WTC11 (cell line): Measurements from ENCODE around the gene PPP1R10. TPM values are rescaled to one million over a fixed set of nuclear protein-coding genes. Genes with fewer than 3 reads are reported as not detected.

ENCODE experiments used
- ATAC-seq: fragments of 200-7000 bp; cut with Tn5 transposase; 2 replicates; pipeline ENCODE4 v1.10.0; 2021; ENCODE audit warnings: mild to moderate bottlenecking, moderate library complexity
- CTCF ChIA-PET: fragments of 300-600 bp; sonication (Branson Sonifier 250); formaldehyde crosslinking; loops from one replicate; lab custom pipeline; 2021; ENCODE audit warnings: antibody characterized with exemption; lab: Charles Lee
- POLR2A ChIA-PET: fragments of 350-600 bp; sonication (Branson Sonifier 250); formaldehyde crosslinking; loops from one replicate; lab custom pipeline; 2021; ENCODE audit warnings: antibody characterized with exemption; lab: Charles Lee
- DNase-seq: peaks from one replicate; pipeline ENCODE4 v3.0.0; 2021; ENCODE audit warnings: low spot score
- H3K27ac Mint-ChIP-seq: 2 replicates; pipeline ENCODE4 v1.8.0; 2021; ENCODE audit warnings: mixed read lengths
- H3K27me3 Mint-ChIP-seq: 2 replicates; pipeline ENCODE4 v1.8.0; 2021; ENCODE audit warnings: low read depth, mild to moderate bottlenecking, moderate library complexity, mixed read lengths
- H3K36me3 Mint-ChIP-seq: 2 replicates; pipeline ENCODE4 v1.8.0; 2021; ENCODE audit warnings: mixed read lengths
- H3K4me1 Mint-ChIP-seq: 2 replicates; pipeline ENCODE4 v1.8.0; 2022; ENCODE audit warnings: mixed read lengths
- H3K4me3 Mint-ChIP-seq: 2 replicates; pipeline ENCODE4 v1.8.0; 2021; ENCODE audit warnings: mild to moderate bottlenecking, moderate library complexity, mixed read lengths
- H3K9me3 Mint-ChIP-seq: 2 replicates; pipeline ENCODE4 v1.8.0; 2021; ENCODE audit warnings: mixed read lengths
- AR ChIP-seq: fragments of 250-450 bp; sonication (Bioruptor Pico); IDR thresholded peaks from 2 replicates; pipeline ENCODE4 v1.9.0; 2021; ENCODE audit warnings: mild to moderate bottlenecking
- CBFB ChIP-seq: sonication (generic); formaldehyde crosslinking; IDR thresholded peaks from 2 replicates; pipeline ENCODE4 v1.8.1; 2022; ENCODE audit warnings: mild to moderate bottlenecking, low read depth, missing genetic modification reagents
- CREM ChIP-seq: sonication (generic); formaldehyde crosslinking; IDR thresholded peaks from 2 replicates; pipeline ENCODE4 v1.8.1; 2022; ENCODE audit warnings: mild to moderate bottlenecking, missing genetic modification reagents, moderate library complexity
- EMX1 ChIP-seq: fragments of 250-450 bp; sonication (Bioruptor Pico); IDR thresholded peaks from 2 replicates; pipeline ENCODE4 v1.8.0; 2021; ENCODE audit warnings: mild to moderate bottlenecking
- ERG ChIP-seq: fragments of 250-450 bp; sonication (Bioruptor Pico); IDR thresholded peaks from 2 replicates; pipeline ENCODE4 v1.8.0; 2021; ENCODE audit warnings: mild to moderate bottlenecking
- ESRRA ChIP-seq: sonication (generic); formaldehyde crosslinking; IDR thresholded peaks from 2 replicates; pipeline ENCODE4 v1.8.1; 2022; ENCODE audit warnings: mild to moderate bottlenecking, missing genetic modification reagents, borderline replicate concordance
- NFATC4 ChIP-seq: fragments of 250-450 bp; sonication (Bioruptor Pico); IDR thresholded peaks from 2 replicates; pipeline ENCODE4 v1.9.0; 2021; ENCODE audit warnings: mild to moderate bottlenecking
- ZNF121 ChIP-seq: sonication (generic); formaldehyde crosslinking; IDR thresholded peaks from 2 replicates; pipeline ENCODE4 v1.8.0; 2023; ENCODE audit warnings: missing genetic modification reagents
- ZNF263 ChIP-seq: sonication (generic); formaldehyde crosslinking; IDR thresholded peaks from 2 replicates; pipeline ENCODE4 v1.8.1; 2022; ENCODE audit warnings: low read depth, mild to moderate bottlenecking, moderate library complexity, missing genetic modification reagents
- total RNA-seq: library from RNA; stranded (reverse); gene quantifications from 3 replicates; pipeline ENCODE4 v1.2.3, GENCODE V29; 2021
- TF ChIP-seq, protein P1 (sequence below): fragments of 250-450 bp; sonication (Bioruptor Pico); IDR thresholded peaks from 2 replicates; pipeline ENCODE4 v1.9.0; 2021; ENCODE audit warnings: mild to moderate bottlenecking
- TF ChIP-seq, protein P2 (sequence below): sonication (generic); formaldehyde crosslinking; IDR thresholded peaks from 2 replicates; pipeline ENCODE4 v1.8.1; 2022; ENCODE audit warnings: mild to moderate bottlenecking, moderate library complexity, missing genetic modification reagents
- TF ChIP-seq, protein P3 (sequence below): sonication (generic); formaldehyde crosslinking; IDR thresholded peaks from 2 replicates; pipeline ENCODE4 v1.8.0; 2023; ENCODE audit warnings: missing genetic modification reagents
- TF ChIP-seq, protein P4 (sequence below): fragments of 250-450 bp; sonication (Bioruptor Pico); IDR thresholded peaks from 2 replicates; pipeline ENCODE4 v1.9.0; 2021; ENCODE audit warnings: mild to moderate bottlenecking, borderline replicate concordance

Gene PPP1R10
- total RNA-seq, 1 experiment from 2014 or later = 83.1 TPM

- TF ChIP-seq CBFB (CRISPR knock-in tag) = no peak
- TF ChIP-seq, all 79 proteins: peak for 11
Measured at GRCh38 chr6:30614044-30614842, 2.8 kb downstream of the PPP1R10 start (continued).

GRCh38 chr6:30613251-30614043 lies 3.6 kb downstream of the PPP1R10 start:
- ATAC-seq (no peak), DNase-seq (no peak)
- ChIA-PET CTCF (interaction anchor here (0.9 to 4.1 kb wide), 8 partner anchors 13 to 160 kb away, joined by 3 to 15 read pairs (median 7); partner anchors contain the start of gene DHX16), POLR2A (interaction anchor here (0.7 to 3.2 kb wide), 6 partner anchors 13 to 59 kb away, joined by 3 to 33 read pairs (median 4); partner anchors contain the start of genes ABCF1 and DHX16)
- no peaks in the 10 kb centered on the region for H3K9me3 Mint-ChIP-seq
- H3K27me3 Mint-ChIP-seq = no peaks in the 10 kb centered on the region; the same call in 1 of the 2 replicates
- H3K36me3 Mint-ChIP-seq = peaks cover 59% of the 10 kb centered on the region
- peaks cover 36% of the 10 kb centered on the region for H3K4me1 Mint-ChIP-seq
- H3K27ac Mint-ChIP-seq = peak overlapping the region; percentile 93
- TF ChIP-seq EMX1 (CRISPR knock-in tag) (peak; percentile 59; the same call in 1 of the 2 replicates), ERG (CRISPR knock-in tag) (peak; percentile 63; the same call in 1 of the 2 replicates), ZNF263 (no peak)
- TF ChIP-seq, protein P1, sequence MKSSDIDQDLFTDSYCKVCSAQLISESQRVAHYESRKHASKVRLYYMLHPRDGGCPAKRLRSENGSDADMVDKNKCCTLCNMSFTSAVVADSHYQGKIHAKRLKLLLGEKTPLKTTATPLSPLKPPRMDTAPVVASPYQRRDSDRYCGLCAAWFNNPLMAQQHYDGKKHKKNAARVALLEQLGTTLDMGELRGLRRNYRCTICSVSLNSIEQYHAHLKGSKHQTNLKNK (CRISPR knock-in tag) = peak; percentile 89
- TF ChIP-seq, protein P2, sequence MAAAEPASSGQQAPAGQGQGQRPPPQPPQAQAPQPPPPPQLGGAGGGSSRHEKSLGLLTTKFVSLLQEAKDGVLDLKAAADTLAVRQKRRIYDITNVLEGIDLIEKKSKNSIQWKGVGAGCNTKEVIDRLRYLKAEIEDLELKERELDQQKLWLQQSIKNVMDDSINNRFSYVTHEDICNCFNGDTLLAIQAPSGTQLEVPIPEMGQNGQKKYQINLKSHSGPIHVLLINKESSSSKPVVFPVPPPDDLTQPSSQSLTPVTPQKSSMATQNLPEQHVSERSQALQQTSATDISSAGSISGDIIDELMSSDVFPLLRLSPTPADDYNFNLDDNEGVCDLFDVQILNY = no peak
- TF ChIP-seq, protein P3, sequence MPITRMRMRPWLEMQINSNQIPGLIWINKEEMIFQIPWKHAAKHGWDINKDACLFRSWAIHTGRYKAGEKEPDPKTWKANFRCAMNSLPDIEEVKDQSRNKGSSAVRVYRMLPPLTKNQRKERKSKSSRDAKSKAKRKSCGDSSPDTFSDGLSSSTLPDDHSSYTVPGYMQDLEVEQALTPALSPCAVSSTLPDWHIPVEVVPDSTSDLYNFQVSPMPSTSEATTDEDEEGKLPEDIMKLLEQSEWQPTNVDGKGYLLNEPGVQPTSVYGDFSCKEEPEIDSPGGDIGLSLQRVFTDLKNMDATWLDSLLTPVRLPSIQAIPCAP = no peak
- peak overlapping the region; percentile 96 for H3K4me3 Mint-ChIP-seq

GRCh38 chr6:30612687-30613248 lies 4.3 kb downstream of the PPP1R10 start:
- H3K27ac Mint-ChIP-seq = peak overlapping the region; percentile 71
- peaks cover 66% of the 10 kb centered on the region for H3K36me3 Mint-ChIP-seq
- CTCF ChIA-PET = interaction anchor here (0.7 to 4.1 kb wide), 10 partner anchors 13 to 159 kb away, joined by 3 to 15 read pairs (median 6); partner anchors contain the start of genes DHX16 and MDC1

More at GRCh38 chr6:30612687-30613248, 4.3 kb downstream of the PPP1R10 start:
- H3K27me3 Mint-ChIP-seq = no peaks in the 10 kb centered on the region; the same call in 1 of the 2 replicates
- H3K4me1 Mint-ChIP-seq = peaks cover 33% of the 10 kb centered on the region
- POLR2A ChIA-PET = interaction anchor here (0.7 to 3.2 kb wide), 7 partner anchors 12 to 60 kb away, joined by 3 to 33 read pairs (median 5); partner anchors contain the start of genes ABCF1 and DHX16
- DNase-seq = no peak
- ATAC-seq = no peak
- H3K4me3 Mint-ChIP-seq = no peak overlapping the region
- H3K9me3 Mint-ChIP-seq = no peaks in the 10 kb centered on the region
- TF ChIP-seq, protein P1 (CRISPR knock-in tag) = peak; percentile 66; the same call in 1 of the 2 replicates
- no peak for TF ChIP-seq ESRRA (CRISPR knock-in tag)
- 0 out of 2 replicates have a peak, but pooled peaks have one; percentile 40 for TF ChIP-seq AR
- 0 out of 2 replicates have a peak, but pooled peaks have one; percentile 15 for TF ChIP-seq CREM (CRISPR knock-in tag)
- TF ChIP-seq NFATC4 = peak; percentile 58; the same call in 1 of the 2 replicates
- TF ChIP-seq, protein P4, sequence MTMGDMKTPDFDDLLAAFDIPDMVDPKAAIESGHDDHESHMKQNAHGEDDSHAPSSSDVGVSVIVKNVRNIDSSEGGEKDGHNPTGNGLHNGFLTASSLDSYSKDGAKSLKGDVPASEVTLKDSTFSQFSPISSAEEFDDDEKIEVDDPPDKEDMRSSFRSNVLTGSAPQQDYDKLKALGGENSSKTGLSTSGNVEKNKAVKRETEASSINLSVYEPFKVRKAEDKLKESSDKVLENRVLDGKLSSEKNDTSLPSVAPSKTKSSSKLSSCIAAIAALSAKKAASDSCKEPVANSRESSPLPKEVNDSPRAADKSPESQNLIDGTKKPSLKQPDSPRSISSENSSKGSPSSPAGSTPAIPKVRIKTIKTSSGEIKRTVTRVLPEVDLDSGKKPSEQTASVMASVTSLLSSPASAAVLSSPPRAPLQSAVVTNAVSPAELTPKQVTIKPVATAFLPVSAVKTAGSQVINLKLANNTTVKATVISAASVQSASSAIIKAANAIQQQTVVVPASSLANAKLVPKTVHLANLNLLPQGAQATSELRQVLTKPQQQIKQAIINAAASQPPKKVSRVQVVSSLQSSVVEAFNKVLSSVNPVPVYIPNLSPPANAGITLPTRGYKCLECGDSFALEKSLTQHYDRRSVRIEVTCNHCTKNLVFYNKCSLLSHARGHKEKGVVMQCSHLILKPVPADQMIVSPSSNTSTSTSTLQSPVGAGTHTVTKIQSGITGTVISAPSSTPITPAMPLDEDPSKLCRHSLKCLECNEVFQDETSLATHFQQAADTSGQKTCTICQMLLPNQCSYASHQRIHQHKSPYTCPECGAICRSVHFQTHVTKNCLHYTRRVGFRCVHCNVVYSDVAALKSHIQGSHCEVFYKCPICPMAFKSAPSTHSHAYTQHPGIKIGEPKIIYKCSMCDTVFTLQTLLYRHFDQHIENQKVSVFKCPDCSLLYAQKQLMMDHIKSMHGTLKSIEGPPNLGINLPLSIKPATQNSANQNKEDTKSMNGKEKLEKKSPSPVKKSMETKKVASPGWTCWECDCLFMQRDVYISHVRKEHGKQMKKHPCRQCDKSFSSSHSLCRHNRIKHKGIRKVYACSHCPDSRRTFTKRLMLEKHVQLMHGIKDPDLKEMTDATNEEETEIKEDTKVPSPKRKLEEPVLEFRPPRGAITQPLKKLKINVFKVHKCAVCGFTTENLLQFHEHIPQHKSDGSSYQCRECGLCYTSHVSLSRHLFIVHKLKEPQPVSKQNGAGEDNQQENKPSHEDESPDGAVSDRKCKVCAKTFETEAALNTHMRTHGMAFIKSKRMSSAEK = 0 out of 2 replicates have a peak, but pooled peaks have one; percentile 8
- no peak for TF ChIP-seq ZNF121 (CRISPR knock-in tag)
